AG09309 (cell line): ENCODE data around the gene NFIC.
A peak's percentile ranks its signal among the peaks of the same experiment; 100 is the strongest.

Experiments used
- DNase-seq: peaks from one replicate; pipeline ENCODE4 v3.0.0-alpha.2; 2010; ENCODE audit warnings: low read depth
- H3K4me3 ChIP-seq: 2 replicates; pipeline ENCODE4 v1.5.1; 2011; ENCODE audit warnings: mild to moderate bottlenecking, low read depth, low read length, moderate library complexity; ENCODE audit not compliant: control insufficient read depth
- TF ChIP-seq, protein P1 (sequence below): IDR thresholded peaks from 2 replicates; pipeline ENCODE4 v1.5.1; 2011; ENCODE audit warnings: mild to moderate bottlenecking, low read depth, low read length, inconsistent platforms; ENCODE audit not compliant: insufficient read depth, control insufficient read depth; ENCODE audit errors: missing control alignments

NFIC gene

DNA sequence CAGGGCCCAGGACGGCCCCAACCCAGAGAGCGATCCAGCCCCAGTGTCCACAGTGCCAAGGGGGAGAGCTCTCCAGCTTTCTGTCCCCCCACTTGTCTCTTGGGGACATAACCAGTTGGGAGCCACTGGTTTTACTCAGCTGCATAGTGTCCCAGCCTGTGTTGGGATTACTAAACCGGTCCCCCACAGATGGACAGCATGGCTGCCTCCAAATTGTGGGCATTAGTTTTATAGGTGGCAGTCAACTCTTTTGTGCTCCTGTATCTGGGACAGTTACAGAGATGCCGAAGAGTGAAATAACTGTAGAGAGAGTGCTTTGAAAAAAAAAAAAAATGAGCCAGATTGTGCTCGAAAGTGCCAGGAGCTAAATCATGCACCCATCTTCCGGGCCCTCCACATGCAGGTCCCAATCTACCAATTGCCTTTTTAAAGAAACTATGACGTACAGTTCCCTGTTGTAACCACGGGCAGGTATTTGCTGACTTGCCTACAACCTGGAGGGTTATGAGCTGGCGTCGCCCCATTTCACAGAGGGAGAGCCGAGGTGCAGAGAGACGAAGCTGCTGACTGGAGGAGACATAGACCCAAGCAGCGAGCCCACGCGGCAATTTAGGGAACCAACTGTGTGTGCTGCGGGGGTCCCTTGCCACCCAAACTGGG lies 2.4 kb upstream of the NFIC start:
- H3K4me3 ChIP-seq: no peak overlapping the region
- no peak for DNase-seq
- TF ChIP-seq, protein P1, sequence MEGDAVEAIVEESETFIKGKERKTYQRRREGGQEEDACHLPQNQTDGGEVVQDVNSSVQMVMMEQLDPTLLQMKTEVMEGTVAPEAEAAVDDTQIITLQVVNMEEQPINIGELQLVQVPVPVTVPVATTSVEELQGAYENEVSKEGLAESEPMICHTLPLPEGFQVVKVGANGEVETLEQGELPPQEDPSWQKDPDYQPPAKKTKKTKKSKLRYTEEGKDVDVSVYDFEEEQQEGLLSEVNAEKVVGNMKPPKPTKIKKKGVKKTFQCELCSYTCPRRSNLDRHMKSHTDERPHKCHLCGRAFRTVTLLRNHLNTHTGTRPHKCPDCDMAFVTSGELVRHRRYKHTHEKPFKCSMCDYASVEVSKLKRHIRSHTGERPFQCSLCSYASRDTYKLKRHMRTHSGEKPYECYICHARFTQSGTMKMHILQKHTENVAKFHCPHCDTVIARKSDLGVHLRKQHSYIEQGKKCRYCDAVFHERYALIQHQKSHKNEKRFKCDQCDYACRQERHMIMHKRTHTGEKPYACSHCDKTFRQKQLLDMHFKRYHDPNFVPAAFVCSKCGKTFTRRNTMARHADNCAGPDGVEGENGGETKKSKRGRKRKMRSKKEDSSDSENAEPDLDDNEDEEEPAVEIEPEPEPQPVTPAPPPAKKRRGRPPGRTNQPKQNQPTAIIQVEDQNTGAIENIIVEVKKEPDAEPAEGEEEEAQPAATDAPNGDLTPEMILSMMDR: no peak

DNA sequence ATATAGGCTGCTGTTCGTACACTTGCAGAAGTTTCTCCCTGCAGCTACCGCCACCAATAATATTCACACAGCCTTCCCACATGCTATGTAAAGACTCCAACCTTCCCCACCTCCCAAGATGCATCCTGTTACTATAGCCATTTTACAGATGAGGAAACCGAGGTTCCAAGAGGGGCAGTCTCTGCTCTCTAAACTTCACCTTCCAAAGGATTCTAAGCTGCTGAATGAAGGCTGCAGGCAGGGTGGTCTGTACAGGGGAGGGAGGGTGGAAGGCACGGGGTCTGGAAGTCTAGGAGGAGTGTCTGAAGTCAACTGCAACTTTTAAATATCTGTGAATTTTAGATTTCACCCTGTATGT lies 1.9 kb upstream of the NFIC start:
- DNase-seq: no peak
- TF ChIP-seq, protein P1: no peak
- no peak overlapping the region for H3K4me3 ChIP-seq

DNA sequence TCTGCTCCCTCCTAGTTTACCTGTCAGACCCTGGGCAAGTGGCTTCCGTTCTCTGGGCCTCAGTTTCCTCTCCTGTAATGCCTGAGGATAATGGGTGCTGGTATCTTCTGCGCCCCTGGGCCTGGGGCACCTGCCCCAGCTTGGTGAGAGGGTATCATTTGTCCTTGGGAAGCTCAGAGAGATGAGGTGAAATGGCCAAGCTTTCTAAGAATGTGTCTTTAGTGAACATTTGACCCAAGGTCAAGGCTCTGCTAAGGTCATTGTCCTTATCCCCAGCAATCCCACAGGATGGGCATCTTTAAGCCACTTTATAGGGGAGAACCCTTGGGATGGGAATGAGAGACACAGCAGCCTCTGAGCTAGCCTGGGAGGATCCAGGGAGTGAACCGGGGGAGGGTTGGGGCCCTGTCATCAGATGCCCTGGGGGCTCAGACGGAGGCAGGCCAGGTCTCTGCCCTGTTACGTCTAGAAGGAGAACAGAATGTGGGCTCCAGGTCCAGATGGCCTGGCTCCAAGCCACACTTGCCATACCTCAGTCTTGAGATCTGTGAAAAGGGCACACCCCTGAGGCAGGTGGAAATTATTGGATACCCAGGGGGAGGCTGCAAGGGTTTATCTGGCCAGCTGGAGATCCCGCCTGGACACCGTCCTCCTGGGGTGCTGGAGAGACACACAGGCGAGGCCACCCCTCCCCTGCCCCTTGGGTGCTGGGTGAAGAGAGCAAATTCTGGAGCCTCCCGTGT lies 1.1 kb upstream of the NFIC start:
- DNase-seq: no peak
- TF ChIP-seq, protein P1: no peak
- peak overlapping the region; percentile 69 for H3K4me3 ChIP-seq

DNA sequence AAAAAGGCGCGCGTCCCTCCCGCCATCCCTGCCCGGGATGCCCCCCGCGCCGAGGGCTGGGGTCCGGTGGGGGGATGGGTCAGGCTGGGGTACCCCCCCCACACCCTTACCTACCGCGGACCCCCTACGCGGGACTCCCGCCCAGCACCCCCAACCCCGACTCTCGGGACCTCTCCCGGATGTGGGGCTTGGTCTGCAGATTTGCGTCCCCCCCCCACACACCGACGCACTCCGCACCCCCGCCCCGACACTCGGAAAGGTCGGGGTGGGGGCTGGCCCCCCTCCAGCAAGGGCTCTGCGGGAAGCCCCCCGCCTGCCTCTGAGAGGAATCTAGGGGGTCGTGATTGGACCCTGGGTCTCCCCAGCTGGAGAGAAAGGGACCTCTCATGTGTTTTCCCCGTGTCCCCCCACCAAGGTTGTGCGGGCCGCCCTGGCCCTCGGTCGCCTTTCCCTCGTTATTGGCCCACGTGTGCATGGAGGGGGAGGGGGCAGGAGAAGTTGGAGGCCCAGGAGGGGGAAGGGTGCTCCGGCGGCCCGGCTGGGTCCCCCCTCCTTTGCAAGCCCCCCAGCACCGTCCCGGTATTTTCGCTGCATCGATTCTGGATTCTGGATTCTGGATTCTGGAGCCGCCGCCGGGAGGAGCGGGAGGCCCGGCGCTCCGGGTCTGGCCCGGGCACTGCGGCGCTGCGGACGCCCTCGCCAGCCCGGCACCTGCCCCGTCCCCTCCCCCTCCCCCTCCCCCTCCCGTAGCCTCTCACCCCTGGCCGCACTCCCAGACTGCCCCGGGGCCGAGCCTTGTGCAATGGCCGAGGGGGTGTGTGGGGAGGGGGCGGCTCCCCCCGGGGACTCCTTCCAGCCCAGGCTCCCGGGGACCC lies 607 bp downstream of the NFIC start:
- TF ChIP-seq, protein P1: no peak
- no peak for DNase-seq
- H3K4me3 ChIP-seq: peak overlapping the region; percentile 69

DNA sequence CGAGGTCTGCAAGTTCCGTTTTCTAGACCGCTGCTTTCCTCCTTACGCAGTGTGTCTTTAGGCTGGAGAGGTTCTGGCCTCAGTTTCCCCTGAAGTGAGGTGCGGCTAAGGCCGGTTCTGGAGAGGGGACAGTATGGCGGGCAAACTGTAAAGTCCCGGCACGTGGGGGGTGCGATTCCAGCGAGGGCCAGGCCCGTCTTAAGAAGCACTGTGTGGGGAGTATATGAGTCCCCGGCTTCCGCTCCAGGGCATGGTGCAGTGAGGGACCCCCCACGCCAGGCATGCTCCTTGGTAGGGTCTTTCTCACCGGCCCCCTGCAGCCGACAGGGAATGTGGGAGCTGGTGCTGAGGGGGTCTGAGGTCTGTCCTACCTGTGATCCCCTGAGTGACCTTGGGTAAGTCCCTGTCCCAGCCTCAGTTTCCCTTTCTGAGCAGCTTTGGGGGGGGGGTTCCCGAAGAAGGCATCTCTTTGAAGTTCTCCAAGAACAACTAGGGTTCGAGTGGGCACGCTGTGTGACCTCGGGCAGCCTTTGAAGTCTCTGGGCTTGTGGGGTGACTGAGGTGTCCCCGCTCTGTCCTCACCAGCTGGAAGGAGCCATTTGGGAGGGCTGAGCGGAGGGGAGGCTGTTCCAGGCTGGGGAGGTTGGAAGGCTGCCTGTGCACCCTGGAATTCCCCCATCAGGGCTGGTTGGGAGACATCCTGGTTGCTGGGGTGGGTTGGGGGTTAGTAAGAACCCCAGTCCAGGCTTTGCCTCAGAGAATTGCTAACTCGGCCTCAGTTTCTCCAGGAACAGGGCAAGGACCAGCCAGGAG lies 1.5 kb downstream of the NFIC start:
- H3K4me3 ChIP-seq: peak overlapping the region; percentile 69
- no peak for DNase-seq
- TF ChIP-seq, protein P1: no peak

DNA sequence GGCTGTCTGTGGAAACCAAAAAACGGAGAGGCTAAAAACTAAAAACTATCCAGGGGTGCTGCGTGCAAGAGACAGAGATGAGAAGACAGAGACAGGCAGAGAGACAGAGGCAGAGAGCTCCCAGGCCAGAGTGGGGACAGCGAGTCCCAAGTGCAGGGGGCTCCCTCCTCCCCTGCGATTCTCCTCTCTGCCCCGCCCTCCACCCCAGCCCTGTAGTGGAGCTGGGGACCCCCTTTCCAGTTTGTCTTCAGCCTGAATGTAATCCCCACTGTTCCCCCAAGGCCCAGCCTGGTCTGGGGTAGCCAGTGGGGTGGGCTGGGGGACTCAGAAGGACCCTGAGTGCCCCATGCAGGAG lies 2.0 kb downstream of the NFIC start:
- DNase-seq: no peak
- peak overlapping the region; percentile 69 for H3K4me3 ChIP-seq
- TF ChIP-seq, protein P1: no peak
